RCC 7860 (cell line): ENCODE results near the gene WNK3.

Source experiments
- DNase-seq: peaks from one replicate; pipeline ENCODE4 v3.0.0-alpha.2; 2015; ENCODE audit warnings: low spot score
- FAIRE-seq: peaks from 2 replicates; lab custom pipeline; 2012; peaks lifted over from hg19 to GRCh38; lab: Jason Lieb, UNC

Gene WNK3

DNA sequence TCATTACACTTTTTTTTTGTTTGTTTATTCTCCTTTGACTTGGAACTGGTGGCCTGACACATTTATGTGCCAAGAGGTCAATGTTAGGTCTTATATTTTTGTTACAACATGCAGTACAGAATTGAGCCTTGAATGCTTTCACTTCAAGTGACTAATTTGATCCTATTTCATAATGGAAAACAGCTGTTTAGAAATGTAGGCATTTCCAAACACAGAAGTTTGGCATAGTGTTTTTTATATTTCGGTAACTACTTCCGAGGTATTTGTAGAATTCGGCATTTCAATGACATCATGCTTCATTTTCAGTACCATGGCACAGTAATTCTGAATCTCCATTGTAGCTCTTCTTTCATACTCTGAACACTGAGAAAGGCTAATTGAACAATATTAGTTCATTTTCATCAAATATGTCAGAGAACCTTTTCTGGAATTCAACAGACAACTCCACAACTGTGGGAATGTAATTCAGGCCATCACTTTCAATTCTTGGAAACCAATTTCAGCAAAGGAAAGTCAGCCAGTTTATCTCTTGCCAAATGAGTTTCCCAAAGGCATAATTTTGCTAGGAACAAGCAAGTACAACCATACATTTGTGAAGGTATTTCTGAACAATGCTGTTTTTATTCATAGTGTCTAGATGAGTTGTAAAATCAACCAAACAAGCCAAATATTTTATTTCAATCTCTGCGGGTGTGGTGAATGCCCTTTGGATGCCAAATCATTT is 186.2 kb downstream of the WNK3 start:
- FAIRE-seq (no peak), DNase-seq (no peak)

DNA sequence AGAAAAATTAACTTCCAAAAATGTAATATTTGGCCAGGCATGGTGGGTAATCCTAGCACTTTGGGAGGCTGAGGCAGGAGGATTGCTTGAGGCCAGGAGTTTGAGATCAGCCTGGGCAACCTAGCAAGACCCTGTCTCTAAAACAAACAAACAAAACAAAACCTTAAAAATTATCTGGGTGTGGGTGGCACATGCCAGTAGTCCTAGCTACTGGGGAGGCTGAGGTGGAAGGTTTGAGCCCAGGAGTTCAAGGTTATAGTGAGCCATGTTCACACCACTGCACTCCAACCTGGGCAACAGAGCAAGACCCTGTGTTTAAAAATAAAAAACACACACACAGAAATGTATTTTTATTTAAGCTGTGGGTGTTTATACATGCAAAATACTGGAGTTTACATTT is 186.8 kb downstream of the WNK3 start:
- FAIRE-seq (no peak), DNase-seq (no peak)

- DNase-seq = no peak
- no peak for FAIRE-seq
These were observed 190.9 kb downstream of the WNK3 start for GRCh38 chrX:54166915-54167314.

DNA sequence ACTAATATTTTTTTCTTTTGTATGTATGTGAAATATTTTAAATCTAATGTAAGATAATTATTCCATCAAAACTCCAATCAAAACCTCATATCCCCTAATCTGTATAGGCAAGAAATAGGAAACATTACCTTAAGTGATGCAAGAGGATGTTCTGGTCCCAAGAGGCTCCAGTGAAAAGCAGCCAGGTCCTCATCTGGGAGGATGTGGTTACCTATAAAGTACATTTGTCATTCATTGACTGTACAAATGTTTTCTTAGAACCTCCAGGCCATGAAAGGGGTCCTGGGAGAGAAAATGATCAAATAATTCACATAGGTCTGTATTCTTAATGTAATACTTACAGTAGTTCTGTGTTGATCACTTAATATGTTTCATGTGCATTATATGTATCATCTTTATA is 200.3 kb downstream of the WNK3 start:
- FAIRE-seq = no peak
- DNase-seq = no peak
